Measurements from ENCODE around the gene SEMA4A.

- TF ChIP-seq, protein P1, sequence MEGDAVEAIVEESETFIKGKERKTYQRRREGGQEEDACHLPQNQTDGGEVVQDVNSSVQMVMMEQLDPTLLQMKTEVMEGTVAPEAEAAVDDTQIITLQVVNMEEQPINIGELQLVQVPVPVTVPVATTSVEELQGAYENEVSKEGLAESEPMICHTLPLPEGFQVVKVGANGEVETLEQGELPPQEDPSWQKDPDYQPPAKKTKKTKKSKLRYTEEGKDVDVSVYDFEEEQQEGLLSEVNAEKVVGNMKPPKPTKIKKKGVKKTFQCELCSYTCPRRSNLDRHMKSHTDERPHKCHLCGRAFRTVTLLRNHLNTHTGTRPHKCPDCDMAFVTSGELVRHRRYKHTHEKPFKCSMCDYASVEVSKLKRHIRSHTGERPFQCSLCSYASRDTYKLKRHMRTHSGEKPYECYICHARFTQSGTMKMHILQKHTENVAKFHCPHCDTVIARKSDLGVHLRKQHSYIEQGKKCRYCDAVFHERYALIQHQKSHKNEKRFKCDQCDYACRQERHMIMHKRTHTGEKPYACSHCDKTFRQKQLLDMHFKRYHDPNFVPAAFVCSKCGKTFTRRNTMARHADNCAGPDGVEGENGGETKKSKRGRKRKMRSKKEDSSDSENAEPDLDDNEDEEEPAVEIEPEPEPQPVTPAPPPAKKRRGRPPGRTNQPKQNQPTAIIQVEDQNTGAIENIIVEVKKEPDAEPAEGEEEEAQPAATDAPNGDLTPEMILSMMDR (IDR thresholded peaks at IDR 0.05), result no peak
- peak; percentile 46 to 72 for TF ChIP-seq EP300 (IDR thresholded peaks at IDR 0.05)
Observed at GRCh38 chr1:156128654-156129597, 24.5 kb upstream of the SEMA4A start.
